CD4-positive, alpha-beta T cell treated with Interleukin-6 for 4 hours (primary cell): ENCODE measurements around the gene JAKMIP1.

ENCODE experiments used
- DNase-seq: peaks from one replicate; pipeline ENCODE4 v3.0.0-alpha.2; 2020; ENCODE audit warnings: mixed read lengths

The JAKMIP1 gene

GRCh38 chr4:6199422-6199921 lies 877 bp downstream of the JAKMIP1 start:
- DNase-seq = peak; percentile 35

GRCh38 chr4:6198768-6199421 lies 1.5 kb downstream of the JAKMIP1 start:
- DNase-seq = peak; percentile 16

- DNase-seq = peak; percentile 17
Observed at GRCh38 chr4:6198278-6198677, 2.1 kb downstream of the JAKMIP1 start.

GRCh38 chr4:6197433-6198174 lies 2.7 kb downstream of the JAKMIP1 start:
- no peak for DNase-seq

GRCh38 chr4:6196871-6197270 lies 3.5 kb downstream of the JAKMIP1 start:
- no peak for DNase-seq

- DNase-seq = no peak
Observed at GRCh38 chr4:6196324-6196723, 4.0 kb downstream of the JAKMIP1 start.

GRCh38 chr4:6195602-6196319 lies 4.6 kb downstream of the JAKMIP1 start:
- DNase-seq = no peak

GRCh38 chr4:6194458-6195195 lies 5.7 kb downstream of the JAKMIP1 start:
- DNase-seq = no peak

- no peak for DNase-seq
Observed at GRCh38 chr4:6193399-6193798, 7.0 kb downstream of the JAKMIP1 start.

GRCh38 chr4:6192245-6192644 lies 8.1 kb downstream of the JAKMIP1 start:
- DNase-seq = no peak

GRCh38 chr4:6191448-6192130 lies 8.8 kb downstream of the JAKMIP1 start:
- DNase-seq = no peak

GRCh38 chr4:6190486-6190885 lies 9.9 kb downstream of the JAKMIP1 start:
- no peak for DNase-seq

- DNase-seq = no peak
Observed at GRCh38 chr4:6189511-6189910, 10.8 kb downstream of the JAKMIP1 start.

GRCh38 chr4:6188687-6189305 lies 11.6 kb downstream of the JAKMIP1 start:
- no peak for DNase-seq

- no peak for DNase-seq
Observed at GRCh38 chr4:6184169-6184568, 16.2 kb downstream of the JAKMIP1 start.

GRCh38 chr4:6183740-6184139 lies 16.6 kb downstream of the JAKMIP1 start:
- no peak for DNase-seq

- no peak for DNase-seq
Observed at GRCh38 chr4:6182376-6183280, 17.7 kb downstream of the JAKMIP1 start.

- peak; percentile 44 for DNase-seq
Observed at GRCh38 chr4:6180841-6181631, 19.3 kb downstream of the JAKMIP1 start.

GRCh38 chr4:6179362-6179761 lies 21.0 kb downstream of the JAKMIP1 start:
- DNase-seq = peak; percentile 11

- no peak for DNase-seq
Observed at GRCh38 chr4:6178757-6179156, 21.6 kb downstream of the JAKMIP1 start.
